ENCODE measurements around the gene PALLD.

The PALLD gene

DNA sequence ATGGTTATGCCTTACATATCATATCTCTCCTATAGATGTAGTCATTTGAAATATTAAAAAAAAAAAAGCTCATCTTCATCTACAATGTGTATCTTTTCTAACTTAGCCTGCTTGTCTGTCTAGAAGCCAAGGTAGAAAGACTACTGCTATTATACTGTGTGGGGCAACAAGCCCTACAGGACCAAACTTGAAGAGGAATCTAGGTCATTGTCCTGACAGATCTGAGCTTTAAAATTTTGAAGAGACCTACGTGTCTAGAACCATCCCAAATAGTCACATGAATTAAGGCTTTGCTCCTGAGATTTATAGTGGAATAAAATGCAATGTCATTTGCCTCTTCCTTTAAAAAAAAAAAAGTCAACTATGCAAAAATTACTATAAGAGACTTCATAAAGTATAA, 95.8 kb downstream of the PALLD start:
- DNase-seq (ENCODE audit: low read depth): no peak

DNA sequence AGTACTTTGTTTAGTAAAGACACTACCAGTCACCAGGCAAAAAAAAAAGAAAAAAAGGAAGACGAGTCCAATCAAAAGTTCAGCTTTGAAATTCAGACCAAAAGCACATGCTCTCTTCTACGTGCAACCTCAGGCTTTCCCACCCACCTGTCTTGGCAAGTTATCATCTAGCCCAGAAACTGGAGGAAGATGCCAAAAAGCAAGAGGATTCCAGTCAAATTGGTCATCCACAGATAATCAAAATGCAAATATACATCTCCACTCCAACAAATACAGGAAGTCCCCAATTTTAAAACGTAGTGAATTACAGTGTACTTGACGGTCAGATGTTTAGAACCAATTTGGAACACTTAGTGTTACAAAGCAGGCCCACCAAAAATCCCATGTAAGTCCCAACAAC, 96.5 kb downstream of the PALLD start:
- no peak for DNase-seq (ENCODE audit: low read depth)

DNA sequence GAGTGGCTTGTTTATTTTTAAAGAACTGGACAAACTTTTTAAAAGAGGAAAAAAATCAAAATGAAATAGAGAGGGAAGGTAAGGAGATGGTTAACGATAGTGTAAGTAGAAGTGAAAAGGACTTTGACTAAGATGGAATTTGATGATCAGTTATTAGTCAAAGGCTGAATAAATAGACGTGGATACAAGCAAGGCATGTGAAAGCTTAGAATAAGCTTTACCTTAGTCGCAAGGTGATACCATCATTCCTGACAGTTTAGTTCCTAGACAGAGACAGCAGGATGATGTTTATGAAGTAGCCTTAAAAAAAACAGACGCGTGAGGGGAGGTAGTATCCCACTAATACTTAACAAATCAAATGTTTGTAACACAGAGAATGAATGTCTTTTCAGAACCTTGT, 97.3 kb downstream of the PALLD start:
- DNase-seq (ENCODE audit: low read depth): no peak

DNA sequence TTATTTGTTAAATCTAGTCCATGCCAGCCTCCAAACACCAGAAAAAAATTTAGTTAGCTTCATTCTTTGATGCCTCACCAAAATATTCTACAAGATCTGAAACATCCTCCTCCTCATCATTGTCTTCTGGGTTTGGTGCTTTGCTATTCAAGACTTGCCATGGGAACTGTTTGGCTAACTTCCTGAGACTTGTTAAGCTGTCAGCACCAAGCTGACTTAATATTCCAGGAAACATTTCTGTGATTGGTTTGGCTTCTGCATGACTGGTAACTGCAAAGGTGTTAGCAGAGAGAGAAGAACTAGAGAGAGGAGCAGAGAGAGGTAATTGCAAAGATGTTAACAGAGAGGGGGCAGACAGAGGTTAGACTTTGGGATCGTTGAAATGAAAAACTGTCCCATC, 101.3 kb downstream of the PALLD start:
- DNase-seq (ENCODE audit: low read depth): no peak

DNA sequence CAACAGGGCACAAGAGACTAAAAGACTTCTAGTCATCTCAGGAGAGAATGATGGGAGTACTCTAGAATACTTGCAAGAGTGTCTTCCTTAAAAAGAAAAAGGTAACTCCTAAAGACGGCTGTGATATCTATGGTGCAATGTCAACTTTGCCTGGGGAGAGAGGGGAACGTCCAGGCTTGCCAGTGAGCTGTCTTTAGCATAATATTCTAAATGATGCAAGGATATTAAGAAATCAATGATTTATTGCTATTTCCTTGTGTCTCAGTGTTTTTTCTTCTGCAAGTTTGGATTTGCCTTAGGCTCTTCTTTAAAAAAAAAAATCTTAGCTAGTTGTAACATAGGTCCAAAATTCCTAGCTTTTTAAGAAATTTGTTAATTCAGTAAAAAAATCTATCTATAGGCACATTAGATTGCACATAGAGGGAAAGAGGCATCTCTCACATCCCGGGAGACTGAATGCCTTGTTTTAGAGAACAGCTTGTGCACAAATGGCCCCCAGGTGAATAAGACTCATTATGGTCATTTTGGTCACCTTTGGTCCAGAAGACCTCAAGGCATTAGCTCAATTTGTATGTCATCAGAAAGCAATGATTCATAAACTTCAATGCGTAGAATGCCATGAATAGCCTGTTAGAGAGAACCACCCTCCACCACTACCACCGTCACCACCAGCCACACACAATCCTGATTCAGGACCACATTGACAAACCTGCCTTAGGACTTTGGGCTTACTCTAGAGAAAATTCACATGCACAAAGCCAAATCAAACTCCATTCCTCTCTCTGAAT, 104.1 kb downstream of the PALLD start:
- no peak for DNase-seq (ENCODE audit: low read depth)

DNA sequence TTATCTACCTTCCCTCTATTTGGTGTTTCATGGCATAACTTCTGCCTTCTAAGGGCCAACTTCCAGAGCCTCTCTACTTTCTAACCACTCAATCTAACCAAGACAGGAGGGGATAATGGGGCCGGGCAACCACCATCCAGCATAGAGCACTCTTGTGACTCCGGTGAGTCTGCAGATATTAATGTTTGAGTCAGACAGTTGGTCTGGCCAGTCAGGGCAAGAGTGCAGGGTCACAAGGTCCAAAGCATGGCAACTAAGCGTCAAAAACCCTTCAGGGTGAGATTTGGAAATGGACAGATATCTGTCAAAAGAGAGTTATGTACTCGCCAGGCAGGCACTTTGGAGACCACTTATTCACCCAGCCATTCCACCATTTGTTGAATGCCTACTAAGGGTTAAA, 105.0 kb downstream of the PALLD start:
- DNase-seq (ENCODE audit: low read depth): no peak

DNA sequence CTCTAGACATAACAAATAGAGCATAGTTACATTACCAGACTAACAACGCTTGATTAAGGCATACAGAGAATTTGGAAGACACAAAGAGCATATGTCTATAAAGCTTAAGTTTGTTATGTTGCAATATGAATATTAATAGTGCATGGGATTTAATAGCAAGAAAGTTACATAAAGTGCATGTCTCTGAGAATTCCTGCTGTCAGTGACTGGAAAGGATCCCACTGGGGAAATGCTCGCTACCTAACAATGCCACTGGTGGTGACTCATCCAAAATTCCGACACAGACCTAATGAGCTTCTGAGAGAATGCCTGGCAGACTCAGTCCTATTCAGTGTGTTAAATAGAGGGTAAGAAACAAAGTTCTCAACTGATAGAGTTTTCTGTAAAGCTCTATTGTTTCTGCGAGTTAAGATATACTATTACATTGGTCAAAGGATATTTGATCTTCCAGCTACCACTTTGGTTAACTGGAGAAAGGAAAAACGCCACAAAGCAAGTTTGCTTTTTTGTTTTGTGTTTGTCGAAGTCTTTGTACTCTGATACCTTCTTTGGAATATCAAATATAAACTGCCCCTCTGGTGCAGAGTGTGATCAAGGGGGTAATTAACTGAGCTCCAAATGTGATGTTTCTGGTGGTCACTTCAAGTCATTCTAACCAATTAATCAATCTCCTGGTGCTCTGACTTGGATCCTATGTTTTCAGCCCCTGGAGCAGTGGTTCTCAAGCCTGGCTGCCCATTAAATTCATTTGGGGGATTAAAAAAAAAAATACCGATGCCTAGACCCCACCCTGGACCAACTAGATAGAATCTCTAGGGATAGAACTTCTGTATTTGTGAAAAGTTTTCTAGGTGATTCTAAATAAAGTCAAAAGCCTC, 107.9 kb downstream of the PALLD start:
- no peak for DNase-seq (ENCODE audit: low read depth)

DNA sequence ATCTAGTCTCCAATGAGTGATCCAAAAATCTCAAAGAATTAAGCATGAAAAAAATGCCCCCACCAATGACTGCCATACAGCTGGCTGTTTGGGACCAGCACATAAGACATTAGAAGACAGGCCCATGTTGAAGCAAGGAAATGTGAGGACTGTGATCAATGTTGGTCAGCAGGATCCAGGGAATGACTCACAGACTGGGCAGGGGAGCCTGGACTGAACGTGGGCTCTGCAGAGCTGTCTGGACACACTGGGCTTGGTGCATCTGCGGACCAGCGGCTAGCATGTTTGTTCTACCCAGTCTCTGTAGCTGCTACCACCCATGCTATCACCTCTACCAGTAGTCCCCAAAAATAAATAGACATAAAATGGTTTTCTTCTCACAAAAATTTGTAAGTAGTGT, 108.6 kb downstream of the PALLD start:
- no peak for DNase-seq (ENCODE audit: low read depth)

DNA sequence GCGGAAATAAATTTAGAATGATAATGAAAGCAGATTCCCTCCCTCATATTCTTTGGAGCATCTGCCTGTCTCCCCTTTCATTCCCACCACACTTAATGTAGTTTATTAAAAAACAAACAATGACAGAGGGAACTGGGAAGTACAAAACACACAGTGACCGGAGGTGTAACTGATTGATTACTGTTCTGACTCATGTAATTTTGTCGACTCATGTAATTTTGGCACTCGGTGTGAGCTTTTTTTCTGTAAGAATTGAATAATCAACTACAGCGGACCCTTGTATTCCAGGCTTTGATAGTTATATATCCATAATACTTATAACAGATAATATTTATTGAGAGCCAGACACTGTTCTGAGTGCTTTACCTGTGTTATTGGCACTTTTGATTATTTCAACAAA, 110.4 kb downstream of the PALLD start:
- DNase-seq (ENCODE audit: low read depth): no peak

DNA sequence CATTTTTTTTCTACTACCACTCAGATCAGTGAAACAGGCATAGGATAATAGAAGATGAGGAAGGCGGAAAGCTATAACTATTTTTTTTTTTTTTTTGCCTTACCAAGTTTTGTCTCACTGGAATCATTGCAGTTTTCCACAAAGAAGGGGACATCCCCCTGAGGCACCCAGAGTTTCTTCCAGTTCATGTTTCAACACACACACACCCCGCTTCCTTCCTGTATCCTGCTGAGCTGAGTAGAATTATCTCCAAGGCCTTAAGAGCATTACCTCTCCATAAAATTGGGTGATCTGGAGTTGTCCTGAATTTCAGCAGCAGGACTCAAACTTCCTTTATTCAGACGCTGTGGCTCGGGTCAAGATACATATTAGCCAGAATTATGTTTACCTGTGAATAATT, 111.9 kb downstream of the PALLD start:
- no peak for DNase-seq (ENCODE audit: low read depth)

DNA sequence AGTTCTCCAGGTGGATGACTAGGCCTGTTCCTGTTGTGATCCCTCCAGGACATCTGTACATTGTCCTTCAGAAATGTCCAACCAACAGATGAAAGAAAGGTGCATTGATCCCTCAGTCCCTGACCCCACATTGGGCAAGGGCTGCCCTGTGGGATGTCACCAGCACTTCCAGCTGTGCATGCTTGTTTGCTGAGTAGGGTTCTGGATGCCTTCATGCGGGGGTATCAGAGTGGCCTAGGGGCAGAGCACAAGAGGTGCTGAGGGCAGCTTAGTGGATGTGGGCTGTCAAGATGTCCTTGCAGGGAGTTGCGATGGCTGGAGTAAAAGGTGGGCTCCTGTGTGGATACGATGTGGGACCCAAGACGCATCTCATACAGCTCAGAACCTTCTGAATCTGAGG, 112.5 kb downstream of the PALLD start:
- no peak for DNase-seq (ENCODE audit: low read depth)

DNA sequence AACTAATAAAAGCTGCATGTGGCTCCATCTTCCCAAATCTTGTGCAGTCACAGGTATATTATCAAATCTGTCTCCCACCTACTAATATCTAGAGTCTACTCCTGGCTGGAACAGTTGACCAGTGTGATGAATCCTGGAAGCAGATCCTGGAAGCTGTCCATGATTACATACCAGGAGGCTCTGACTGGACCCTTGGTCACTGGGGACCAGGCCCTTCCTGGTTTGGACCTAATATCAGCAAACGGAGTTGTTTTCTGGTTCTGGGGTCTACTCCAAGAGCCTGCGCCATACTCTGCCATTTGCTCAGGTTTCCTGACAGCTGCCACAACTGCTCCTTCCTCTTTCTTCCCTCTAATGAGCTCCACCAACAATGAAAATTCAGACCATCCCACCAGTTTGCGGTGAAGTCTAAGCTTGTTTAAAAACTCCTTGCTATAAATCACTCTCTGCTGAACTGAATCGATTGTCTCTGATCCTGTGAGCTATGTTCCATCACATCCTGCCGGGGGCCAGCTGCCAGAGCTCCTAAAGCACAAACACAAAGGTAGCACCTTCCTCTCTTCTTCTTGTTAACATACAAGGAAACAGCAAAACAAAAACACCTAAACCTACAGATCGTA, 114.2 kb downstream of the PALLD start:
- no peak for DNase-seq (ENCODE audit: low read depth)

DNA sequence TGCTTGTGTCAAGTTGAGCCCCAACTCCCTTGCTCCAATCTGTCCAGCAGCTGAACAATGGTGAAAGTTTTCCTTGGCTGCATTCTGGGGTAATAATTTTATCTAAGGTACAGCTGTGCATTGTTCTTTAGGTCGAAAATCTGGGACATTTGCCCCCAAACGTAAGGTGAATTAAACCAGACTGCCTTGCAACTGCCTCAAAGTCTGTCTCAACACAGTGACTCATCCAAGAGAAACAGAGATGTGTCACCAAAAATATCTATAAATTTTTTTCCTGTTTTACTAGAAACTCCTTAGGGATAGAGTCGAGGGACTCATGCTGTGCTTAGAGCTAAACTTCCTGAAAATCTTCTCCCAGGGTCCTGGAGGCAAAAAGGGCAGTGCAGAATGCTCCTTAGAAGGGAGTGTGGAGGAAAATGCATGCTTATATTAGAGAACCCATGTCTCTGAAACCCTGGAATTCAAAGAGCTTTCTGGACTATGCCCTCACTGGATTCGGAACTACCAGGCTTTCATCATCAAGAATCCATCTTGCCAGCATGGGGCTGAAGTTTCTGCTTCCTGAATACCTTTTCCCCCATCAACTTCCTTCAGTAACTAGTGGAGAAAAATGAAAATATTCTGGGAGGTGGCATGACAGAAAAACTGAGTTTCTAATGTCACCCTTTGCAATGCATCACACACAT, 115.7 kb downstream of the PALLD start:
- DNase-seq (ENCODE audit: low read depth): no peak

DNA sequence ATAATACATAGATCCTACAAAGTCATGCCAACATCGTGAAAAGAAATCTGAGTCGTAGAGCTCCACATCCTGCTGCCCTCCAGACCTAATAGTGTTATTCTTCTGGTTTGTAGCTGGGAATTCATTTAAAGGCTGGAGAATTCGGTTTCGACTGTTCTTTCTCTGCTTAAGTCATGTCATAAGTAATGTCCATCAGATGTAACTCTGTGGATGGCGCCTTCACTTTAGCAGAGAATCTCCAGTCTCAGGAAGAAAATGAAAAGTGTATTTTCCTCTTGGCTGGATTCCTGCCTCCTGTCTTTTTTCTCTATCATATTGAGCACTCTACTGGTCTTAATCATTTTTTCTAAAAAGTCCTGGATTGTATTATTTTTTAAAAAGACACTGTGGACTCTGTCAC, 117.0 kb downstream of the PALLD start:
- no peak for DNase-seq (ENCODE audit: low read depth)

DNA sequence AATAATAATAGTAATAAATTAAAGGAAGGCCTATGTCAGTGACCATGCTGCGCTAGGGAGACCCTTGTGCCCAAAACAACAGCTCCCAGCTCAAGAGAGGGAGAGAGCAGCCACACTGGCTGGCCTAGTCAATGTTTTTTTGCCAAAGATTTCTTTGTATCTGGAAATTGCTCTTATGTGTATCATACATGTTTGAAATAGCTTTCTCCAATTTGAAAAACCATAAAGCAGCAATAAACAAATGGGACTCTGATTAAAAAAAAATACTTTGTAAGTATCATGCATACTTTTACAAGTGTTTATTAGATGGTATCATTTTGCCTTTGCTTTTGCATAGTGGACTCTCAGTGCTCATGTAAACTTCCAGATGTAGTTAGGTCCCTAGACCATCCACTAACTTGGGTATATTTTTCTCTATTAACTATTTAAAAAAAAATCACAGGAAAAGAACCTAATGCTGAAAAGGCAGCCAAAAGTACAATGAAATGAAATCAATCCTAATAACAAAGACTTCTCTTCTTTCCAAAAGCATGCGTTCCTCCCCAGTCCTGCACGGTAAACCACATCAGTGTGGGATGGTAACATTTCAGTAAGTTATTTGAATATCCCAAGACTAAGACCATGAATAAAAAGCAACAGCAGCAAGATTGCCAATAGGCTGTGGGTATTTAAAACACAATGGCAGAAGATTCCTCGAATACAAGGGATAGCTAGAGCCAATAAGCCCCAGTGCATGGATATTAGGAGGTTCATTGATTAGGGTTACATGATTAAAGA, 117.6 kb downstream of the PALLD start:
- no peak for DNase-seq (ENCODE audit: low read depth)

DNA sequence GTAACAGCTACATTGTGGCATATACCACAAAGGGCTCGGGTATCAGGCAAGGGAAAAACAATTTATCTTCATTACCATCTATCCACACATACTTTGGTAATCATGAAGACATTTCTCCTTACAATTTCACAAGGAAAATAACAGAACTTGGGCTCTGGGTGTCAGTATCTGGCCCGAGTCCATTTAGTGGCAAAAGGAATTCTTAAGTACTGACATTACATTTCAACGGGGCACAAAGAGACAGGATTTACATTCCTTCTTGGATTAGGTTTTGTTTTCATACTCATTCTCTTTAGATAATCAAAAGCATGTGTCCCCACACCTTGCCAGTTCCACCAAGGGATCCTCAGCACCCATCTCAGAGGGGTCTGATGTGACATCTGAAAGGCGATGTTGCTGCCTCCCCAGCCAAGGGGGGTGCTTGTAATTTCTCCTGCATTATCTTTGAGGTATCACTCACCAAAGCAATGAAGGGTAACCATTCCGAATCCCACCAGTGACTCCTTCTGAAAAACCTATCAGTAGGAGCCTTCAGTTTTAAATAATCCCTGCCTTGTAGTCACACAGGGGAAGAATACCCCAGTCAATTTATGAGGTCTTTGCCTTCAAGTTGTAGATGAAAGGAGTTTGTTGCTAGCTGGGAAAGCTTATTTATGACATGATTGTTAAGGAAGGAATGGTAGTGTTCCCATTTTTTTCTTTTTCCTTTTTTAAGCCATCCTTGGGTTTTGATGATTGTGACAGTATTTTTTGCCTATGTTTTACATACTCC, 118.6 kb downstream of the PALLD start:
- DNase-seq (ENCODE audit: low read depth): no peak

DNA sequence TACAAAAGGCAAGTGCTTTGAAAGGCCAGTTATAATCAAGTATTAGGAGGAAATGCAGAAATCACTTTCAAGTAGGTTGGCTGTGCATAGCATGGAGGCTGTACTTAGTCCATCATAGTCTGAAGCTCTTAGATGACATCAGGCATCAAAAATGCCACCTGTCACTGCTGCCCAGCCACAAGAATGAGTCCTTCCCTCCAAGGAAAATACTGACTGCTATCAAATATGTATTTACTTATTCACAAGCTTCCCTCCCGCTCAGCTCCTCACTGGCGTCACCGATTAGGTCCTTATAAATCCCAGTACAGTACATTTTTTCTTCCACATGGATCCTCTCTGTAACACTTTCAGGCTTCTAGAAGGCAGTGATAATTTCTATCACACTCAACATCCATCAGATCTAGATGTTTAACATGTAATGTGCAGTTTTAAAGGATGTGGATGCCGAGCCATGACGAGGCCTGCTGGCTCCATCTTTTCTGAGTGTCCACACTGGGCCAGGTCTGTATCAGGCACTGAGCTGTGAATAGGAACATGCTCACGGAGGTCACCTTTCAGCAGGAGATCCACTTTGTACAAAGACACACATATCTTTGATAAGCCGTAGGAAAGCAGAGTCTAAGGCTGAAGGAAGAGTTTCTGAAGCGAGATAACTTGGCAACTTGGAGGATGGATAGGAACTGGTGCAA, 121.9 kb downstream of the PALLD start:
- DNase-seq (ENCODE audit: low read depth): no peak

DNA sequence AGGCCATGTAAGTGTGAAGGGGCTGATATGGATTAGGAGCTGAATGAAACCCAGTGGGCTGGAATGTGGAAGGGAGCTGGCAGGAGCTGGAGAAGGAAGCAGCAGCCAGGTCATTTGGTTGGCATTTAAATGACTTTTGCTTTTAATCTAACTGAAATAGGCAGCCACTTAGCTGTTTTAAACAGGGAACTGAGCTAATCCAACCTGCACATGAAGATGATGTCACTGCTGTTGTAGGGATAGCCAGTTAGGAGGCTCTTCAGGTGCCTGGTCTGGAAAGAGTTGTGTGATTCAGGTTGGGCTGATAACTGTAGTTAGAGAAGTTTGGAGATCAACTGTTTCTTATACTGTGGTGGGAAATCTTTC, 122.4 kb downstream of the PALLD start:
- no peak for DNase-seq (ENCODE audit: low read depth)

DNA sequence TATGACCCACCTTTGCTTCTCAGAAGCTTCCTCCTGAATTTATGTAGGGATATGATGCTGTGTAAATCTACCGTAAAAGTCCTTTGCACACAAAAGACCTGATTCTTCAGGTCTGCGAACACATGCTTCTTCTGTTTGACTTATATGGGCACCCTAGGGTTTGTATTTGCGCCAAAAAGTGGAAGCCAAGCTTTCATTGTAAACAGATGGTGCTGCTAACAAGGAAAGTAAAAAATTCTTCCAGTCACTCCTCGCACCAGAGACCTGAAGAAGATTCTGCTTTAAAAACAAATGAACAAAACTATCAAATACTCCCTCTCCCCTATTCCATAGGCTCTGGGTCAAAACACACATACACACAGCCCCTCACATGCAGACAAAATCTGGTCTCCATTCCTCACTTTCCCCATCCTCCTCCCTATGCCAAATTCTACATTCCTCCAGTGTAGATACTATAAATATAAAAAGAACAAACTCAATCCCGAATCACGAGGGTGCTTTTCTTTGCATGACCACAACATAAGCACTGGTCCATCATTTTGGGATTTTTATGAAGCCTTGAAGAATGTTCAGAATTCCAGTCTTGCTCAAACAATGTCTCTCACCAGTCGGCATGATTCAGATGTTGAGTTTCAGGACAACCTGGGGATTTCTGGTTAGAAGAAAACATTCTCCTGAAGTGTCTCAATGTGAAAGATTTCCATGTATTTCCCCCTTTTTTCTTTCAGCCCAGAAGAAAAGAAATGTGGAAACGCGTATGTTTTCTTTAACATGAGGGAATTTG, 125.1 kb downstream of the PALLD start:
- DNase-seq (ENCODE audit: low read depth): no peak

DNA sequence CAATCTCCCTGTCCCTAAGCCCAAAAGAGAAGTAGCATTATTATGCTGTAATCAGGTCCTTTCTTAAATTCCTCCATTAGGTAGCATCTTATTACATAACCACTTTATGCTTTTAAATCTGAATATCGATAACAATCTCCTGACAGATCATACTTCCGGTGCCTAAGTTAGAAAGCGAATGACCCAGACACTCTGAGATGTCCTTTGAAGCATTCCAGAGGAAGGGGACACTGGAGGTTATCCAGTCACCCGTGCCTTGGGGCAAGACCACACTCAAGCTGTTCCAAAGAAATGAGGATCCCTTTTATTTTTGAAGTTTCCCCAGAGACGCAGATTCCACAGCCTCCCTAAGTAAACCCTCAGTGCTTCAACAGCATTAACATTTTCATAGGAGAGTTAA, 125.7 kb downstream of the PALLD start:
- no peak for DNase-seq (ENCODE audit: low read depth)

Data from HS-27A (cell line).